Glutamatergic neuron (in vitro differentiated cells): ENCODE measurements around the gene MTAP. TPM values are rescaled to one million over a fixed set of nuclear protein-coding genes. Genes with fewer than 3 reads are reported as not detected.
A peak's percentile ranks its signal among the peaks of the same experiment; 100 is the strongest.

Experiments used
- DNase-seq: peaks from one replicate; pipeline ENCODE4 v3.0.0; 2022
- H3K27ac Mint-ChIP-seq: one replicate; pipeline ENCODE4 v1.8.0; 2020; ENCODE audit warnings: mild to moderate bottlenecking, mixed read lengths, inconsistent platforms; ENCODE audit not compliant: unreplicated experiment
- H3K27me3 Mint-ChIP-seq: one replicate; pipeline ENCODE4 v1.8.0; 2020; ENCODE audit warnings: mild to moderate bottlenecking, moderate library complexity, mixed read lengths, inconsistent platforms; ENCODE audit not compliant: unreplicated experiment
- H3K36me3 Mint-ChIP-seq: one replicate; pipeline ENCODE4 v1.8.0; 2020; ENCODE audit warnings: mild to moderate bottlenecking, mixed read lengths, inconsistent platforms; ENCODE audit not compliant: unreplicated experiment
- H3K4me1 Mint-ChIP-seq: one replicate; pipeline ENCODE4 v1.8.0; 2020; ENCODE audit warnings: mild to moderate bottlenecking, low read depth, mixed read lengths, inconsistent platforms; ENCODE audit not compliant: unreplicated experiment
- H3K4me3 Mint-ChIP-seq: one replicate; pipeline ENCODE4 v1.8.0; 2020; ENCODE audit warnings: mild to moderate bottlenecking, mixed read lengths, inconsistent platforms; ENCODE audit not compliant: unreplicated experiment
- H3K9me3 Mint-ChIP-seq: one replicate; pipeline ENCODE4 v1.8.0; 2020; ENCODE audit warnings: mild to moderate bottlenecking, moderate library complexity, mixed read lengths, inconsistent platforms; ENCODE audit not compliant: unreplicated experiment
- CTCF ChIP-seq: fragments of 200-600 bp; sonication (generic); IDR thresholded peaks from one replicate; pipeline ENCODE4 v1.5.0; 2021; ENCODE audit not compliant: partially characterized antibody, unreplicated experiment
- total RNA-seq: library from RNA; stranded (reverse); fragmentation: NEBNext Ultra II Directional; extraction: Animal tissue kit (Norgen Biotek cat#: 25700); gene quantifications from one replicate; pipeline ENCODE4 v1.2.1, GENCODE V29; 2021; ENCODE audit not compliant: unreplicated experiment

Gene MTAP
- total RNA-seq, 1 donor from 2014 or later: 48.1 TPM

DNA sequence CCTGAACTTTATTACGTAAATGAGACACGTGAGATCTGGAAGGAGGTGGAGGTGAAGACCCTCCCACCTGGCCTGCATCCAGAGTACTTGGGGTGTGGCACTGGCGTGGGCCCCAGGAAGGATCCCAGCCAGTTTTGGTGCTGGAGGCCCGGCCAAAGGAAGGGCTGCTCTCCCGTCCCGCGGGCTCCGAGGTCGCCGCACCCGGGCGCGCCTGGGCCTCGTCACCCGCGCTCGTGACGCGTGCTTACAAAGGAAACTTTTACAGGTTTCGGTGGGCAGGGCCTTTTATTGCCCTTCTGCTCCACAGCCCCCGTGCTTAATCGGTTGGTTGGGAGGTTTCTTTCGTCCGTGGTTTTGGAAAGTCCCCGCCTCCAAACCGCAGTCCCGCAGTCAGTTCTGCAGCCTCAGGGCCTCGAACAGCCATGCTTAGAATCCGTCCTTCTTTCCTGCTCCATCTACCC lies 162.5 kb downstream of the MTAP start:
- Mint-ChIP-seq H3K27me3 (peaks cover 44% of the 10 kb centered on the region), H3K27ac (no peak overlapping the region), H3K9me3 (peaks cover 13% of the 10 kb centered on the region), H3K36me3 (peaks cover 6% of the 10 kb centered on the region), H3K4me1 (peaks cover 4% of the 10 kb centered on the region), H3K4me3 (peak overlapping the region; percentile 63)
- no peak for TF ChIP-seq CTCF
- DNase-seq: no peak

DNA sequence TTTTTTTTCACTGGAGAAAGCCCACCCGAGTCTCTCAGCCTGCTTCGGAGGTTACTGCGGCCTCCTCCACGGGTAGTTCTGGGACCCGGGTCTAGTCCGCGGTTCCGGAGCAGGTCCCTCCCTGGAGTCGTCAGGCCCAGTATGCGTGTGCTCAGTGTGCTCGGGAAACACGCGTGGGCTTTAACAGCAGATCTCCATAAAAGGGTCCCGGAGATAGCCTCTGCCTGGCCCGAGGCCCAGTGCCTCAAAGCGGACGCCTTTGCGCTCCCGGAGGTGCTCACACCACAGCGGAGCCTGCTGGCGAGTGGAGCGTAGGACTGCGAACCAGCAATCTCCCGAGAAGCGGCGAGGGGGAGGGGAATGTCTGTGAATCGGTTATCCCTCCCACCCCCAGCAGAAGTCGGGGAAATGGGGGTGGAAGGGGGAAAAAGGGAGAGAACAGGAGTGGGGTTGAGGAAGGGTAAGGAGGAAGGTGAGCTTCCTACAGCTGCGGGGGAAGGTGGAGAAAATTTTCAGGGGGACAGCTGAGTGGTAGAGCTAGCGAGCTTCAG lies 163.0 kb downstream of the MTAP start:
- H3K27ac Mint-ChIP-seq: no peak overlapping the region

GRCh38 chr9:21966140-21966851 lies 163.9 kb downstream of the MTAP start:
- DNase-seq: no peak

More for the DNA sequence above, 163.0 kb downstream of the MTAP start:
- peaks cover 7% of the 10 kb centered on the region for H3K4me1 Mint-ChIP-seq
- peaks cover 13% of the 10 kb centered on the region for H3K9me3 Mint-ChIP-seq
- no peak for TF ChIP-seq CTCF
- H3K27me3 Mint-ChIP-seq: peaks cover 48% of the 10 kb centered on the region
- H3K36me3 Mint-ChIP-seq: peaks cover 1% of the 10 kb centered on the region
- DNase-seq: peak; percentile 84
- peak overlapping the region; percentile 63 for H3K4me3 Mint-ChIP-seq

GRCh38 chr9:21967169-21967568 lies 164.7 kb downstream of the MTAP start:
- TF ChIP-seq CTCF: no peak
- H3K36me3 Mint-ChIP-seq: no peaks in the 10 kb centered on the region
- peaks cover 7% of the 10 kb centered on the region for H3K4me1 Mint-ChIP-seq
- no peak overlapping the region for H3K4me3 Mint-ChIP-seq
- no peak overlapping the region for H3K27ac Mint-ChIP-seq
- H3K27me3 Mint-ChIP-seq: peaks cover 54% of the 10 kb centered on the region
- H3K9me3 Mint-ChIP-seq: peaks cover 16% of the 10 kb centered on the region
- no peak for DNase-seq

More at GRCh38 chr9:21966140-21966851, 163.9 kb downstream of the MTAP start:
- Mint-ChIP-seq H3K27me3 (peaks cover 47% of the 10 kb centered on the region), H3K27ac (no peak overlapping the region), H3K36me3 (no peaks in the 10 kb centered on the region), H3K4me3 (no peak overlapping the region), H3K4me1 (peaks cover 7% of the 10 kb centered on the region), H3K9me3 (peaks cover 15% of the 10 kb centered on the region)
- TF ChIP-seq CTCF: no peak

GRCh38 chr9:21967702-21968101 lies 165.3 kb downstream of the MTAP start:
- H3K9me3 Mint-ChIP-seq: peaks cover 16% of the 10 kb centered on the region
- no peaks in the 10 kb centered on the region for H3K36me3 Mint-ChIP-seq
- peaks cover 59% of the 10 kb centered on the region for H3K27me3 Mint-ChIP-seq
- H3K4me1 Mint-ChIP-seq: peaks cover 7% of the 10 kb centered on the region
- no peak for TF ChIP-seq CTCF
- no peak overlapping the region for H3K4me3 Mint-ChIP-seq
- no peak overlapping the region for H3K27ac Mint-ChIP-seq
- DNase-seq: no peak
